Measurements from ENCODE around the gene CAMTA2. TPM values are rescaled to one million over a fixed set of nuclear protein-coding genes. Genes with fewer than 3 reads are reported as not detected.

The CAMTA2 gene
- total RNA-seq, 1 experiment from 2014 or later, result 9.2 TPM

DNA sequence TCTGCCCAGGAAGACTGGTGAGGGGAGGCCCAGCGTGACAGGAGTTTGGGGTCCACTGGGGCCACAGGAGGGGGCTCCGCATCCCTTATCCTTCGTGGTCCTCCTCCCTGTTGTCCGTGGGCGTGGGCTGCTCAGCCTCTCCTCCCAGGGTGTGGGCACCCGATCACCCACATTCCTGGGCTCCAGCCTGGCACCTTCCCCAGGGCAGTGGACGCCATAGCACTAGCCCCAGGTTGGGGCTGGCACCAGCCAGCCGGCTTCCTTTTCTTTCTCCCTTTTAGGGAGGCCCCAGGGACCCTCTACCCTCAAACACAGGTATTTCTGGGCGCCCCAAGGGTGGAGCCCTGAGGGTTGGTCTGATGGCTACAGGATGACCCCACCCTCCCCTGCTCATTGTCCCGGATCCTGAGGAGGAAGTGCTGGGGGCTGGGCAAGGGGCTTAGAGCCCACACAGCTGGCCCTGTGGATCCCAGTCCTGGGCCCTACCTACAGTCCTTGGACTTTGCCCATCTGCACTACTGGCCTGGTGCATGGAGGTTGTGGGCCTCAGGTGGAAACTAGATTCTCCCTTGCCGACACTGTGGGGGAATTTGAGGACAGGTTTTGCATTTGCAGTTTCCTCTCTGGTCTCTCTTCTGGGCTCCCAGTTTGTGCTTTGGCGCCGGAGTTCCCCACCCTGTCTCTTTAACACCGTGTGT, 11.4 kb upstream of the CAMTA2 start:
- peaks cover 25% of the 10 kb centered on the region for H3K36me3 Mint-ChIP-seq
- peak overlapping the region; percentile 58 for H3K27ac Mint-ChIP-seq
- H3K4me3 Mint-ChIP-seq, result peak overlapping the region; percentile 87
- peaks cover 16% of the 10 kb centered on the region for H3K4me1 Mint-ChIP-seq
- H3K9me3 Mint-ChIP-seq, result no peaks in the 10 kb centered on the region
- peak; percentile 10 for ATAC-seq
- ChIA-PET POLR2A (interaction anchor here (2.0 kb wide), 1 partner anchor 32 kb away, joined by 11 read pairs; the partner anchor contains the start of gene SPAG7), CTCF (interaction anchor here (1.3 to 2.3 kb wide), 4 partner anchors 11 to 63 kb away, joined by 4 to 17 read pairs (median 10); partner anchors contain the start of genes CAMTA2 and SPAG7)
- H3K27me3 Mint-ChIP-seq (ENCODE audit: low read depth), result peaks cover 24% of the 10 kb centered on the region
- peak; percentile 17 for DNase-seq (ENCODE audit: low spot score)
- peak; percentile 59; the same call in 1 of the 2 replicates for TF ChIP-seq GABPB1 (CRISPR knock-in tag; IDR thresholded peaks at IDR 0.05)
- no peak for TF ChIP-seq ZNF138 (CRISPR knock-in tag; conservative IDR thresholded peaks at IDR 0.05)
- TF ChIP-seq EMX1 (CRISPR knock-in tag; IDR thresholded peaks at IDR 0.05), result no peak

DNA sequence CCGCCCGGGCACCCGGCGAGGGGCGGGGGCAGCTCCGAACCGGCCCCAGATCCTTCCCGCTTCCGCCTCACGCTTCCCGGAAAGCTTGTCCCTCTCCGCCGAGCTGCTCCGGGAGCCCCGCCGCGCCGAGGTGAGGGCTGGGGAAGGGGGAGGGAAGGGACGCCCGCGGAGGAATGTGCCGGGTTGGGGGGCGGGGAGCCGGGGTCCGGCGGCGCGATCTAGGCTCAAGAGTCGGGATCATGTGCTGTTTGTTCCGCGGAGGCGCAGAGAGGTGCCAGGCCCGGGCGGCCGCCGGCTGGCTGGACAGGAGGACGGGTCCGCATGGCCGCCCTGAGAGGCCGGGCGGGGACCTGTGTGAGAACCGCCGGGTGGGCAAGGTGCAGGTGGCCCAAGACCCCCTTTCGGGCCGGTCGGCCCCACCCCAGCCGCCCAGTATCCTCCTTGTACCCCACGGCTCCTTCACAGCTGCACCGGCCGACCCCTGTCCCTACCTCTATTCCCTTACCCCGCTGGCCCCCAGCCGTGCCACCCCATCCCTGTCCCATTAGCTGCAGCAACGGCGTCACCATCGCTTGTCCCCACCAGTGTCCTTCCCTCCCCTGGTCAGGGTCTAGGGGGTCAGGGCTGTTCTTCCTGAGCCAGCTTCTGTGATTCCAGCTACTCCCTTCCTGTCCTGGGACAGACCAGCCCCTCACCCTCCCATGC, 10.7 kb upstream of the CAMTA2 start:
- Mint-ChIP-seq H3K36me3 (peaks cover 19% of the 10 kb centered on the region), H3K4me1 (peaks cover 16% of the 10 kb centered on the region), H3K9me3 (no peaks in the 10 kb centered on the region), H3K27ac (no peak overlapping the region), H3K27me3 (ENCODE audit: low read depth) (peaks cover 24% of the 10 kb centered on the region), H3K4me3 (peak overlapping the region; percentile 87)
- TF ChIP-seq NR1H2 (CRISPR knock-in tag; IDR thresholded peaks at IDR 0.05) (no peak), CREB1 (CRISPR knock-in tag; IDR thresholded peaks at IDR 0.05) (no peak), ZNF416 (CRISPR knock-in tag; IDR thresholded peaks at IDR 0.05) (no peak)
- TF ChIP-seq, protein P1, sequence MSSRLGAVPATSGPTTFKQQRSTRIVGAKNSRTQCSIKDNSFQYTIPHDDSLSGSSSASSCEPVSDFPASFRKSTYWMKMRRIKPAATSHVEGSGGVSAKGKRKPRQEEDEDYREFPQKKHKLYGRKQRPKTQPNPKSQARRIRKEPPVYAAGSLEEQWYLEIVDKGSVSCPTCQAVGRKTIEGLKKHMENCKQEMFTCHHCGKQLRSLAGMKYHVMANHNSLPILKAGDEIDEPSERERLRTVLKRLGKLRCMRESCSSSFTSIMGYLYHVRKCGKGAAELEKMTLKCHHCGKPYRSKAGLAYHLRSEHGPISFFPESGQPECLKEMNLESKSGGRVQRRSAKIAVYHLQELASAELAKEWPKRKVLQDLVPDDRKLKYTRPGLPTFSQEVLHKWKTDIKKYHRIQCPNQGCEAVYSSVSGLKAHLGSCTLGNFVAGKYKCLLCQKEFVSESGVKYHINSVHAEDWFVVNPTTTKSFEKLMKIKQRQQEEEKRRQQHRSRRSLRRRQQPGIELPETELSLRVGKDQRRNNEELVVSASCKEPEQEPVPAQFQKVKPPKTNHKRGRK (CRISPR knock-in tag; IDR thresholded peaks at IDR 0.05; ENCODE audit: borderline replicate concordance), result no peak
- TF ChIP-seq, protein P2, sequence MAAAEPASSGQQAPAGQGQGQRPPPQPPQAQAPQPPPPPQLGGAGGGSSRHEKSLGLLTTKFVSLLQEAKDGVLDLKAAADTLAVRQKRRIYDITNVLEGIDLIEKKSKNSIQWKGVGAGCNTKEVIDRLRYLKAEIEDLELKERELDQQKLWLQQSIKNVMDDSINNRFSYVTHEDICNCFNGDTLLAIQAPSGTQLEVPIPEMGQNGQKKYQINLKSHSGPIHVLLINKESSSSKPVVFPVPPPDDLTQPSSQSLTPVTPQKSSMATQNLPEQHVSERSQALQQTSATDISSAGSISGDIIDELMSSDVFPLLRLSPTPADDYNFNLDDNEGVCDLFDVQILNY (CRISPR knock-in tag; IDR thresholded peaks at IDR 0.05), result 0 out of 2 replicates have a peak, but pooled peaks have one; percentile 13
- TF ChIP-seq, protein P3, sequence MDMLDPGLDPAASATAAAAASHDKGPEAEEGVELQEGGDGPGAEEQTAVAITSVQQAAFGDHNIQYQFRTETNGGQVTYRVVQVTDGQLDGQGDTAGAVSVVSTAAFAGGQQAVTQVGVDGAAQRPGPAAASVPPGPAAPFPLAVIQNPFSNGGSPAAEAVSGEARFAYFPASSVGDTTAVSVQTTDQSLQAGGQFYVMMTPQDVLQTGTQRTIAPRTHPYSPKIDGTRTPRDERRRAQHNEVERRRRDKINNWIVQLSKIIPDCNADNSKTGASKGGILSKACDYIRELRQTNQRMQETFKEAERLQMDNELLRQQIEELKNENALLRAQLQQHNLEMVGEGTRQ (CRISPR knock-in tag; IDR thresholded peaks at IDR 0.05), result peak; percentile 4; the same call in 1 of the 2 replicates
- TF ChIP-seq, protein P4, sequence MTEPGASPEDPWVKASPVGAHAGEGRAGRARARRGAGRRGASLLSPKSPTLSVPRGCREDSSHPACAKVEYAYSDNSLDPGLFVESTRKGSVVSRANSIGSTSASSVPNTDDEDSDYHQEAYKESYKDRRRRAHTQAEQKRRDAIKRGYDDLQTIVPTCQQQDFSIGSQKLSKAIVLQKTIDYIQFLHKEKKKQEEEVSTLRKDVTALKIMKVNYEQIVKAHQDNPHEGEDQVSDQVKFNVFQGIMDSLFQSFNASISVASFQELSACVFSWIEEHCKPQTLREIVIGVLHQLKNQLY (CRISPR knock-in tag; IDR thresholded peaks at IDR 0.05), result no peak
- ATAC-seq, result peak; percentile 7
- peak; percentile 74 for DNase-seq (ENCODE audit: low spot score)
- ChIA-PET POLR2A (interaction anchor here (1.0 to 2.0 kb wide), 2 partner anchors 31 to 58 kb away, joined by 3 to 11 read pairs; partner anchors contain the start of genes RNF167, SLC25A11 and SPAG7), CTCF (interaction anchor here (0.9 to 2.3 kb wide), 7 partner anchors 10 to 89 kb away, joined by 3 to 17 read pairs (median 6); partner anchors contain the start of genes CAMTA2, ENO3 and SPAG7)

DNA sequence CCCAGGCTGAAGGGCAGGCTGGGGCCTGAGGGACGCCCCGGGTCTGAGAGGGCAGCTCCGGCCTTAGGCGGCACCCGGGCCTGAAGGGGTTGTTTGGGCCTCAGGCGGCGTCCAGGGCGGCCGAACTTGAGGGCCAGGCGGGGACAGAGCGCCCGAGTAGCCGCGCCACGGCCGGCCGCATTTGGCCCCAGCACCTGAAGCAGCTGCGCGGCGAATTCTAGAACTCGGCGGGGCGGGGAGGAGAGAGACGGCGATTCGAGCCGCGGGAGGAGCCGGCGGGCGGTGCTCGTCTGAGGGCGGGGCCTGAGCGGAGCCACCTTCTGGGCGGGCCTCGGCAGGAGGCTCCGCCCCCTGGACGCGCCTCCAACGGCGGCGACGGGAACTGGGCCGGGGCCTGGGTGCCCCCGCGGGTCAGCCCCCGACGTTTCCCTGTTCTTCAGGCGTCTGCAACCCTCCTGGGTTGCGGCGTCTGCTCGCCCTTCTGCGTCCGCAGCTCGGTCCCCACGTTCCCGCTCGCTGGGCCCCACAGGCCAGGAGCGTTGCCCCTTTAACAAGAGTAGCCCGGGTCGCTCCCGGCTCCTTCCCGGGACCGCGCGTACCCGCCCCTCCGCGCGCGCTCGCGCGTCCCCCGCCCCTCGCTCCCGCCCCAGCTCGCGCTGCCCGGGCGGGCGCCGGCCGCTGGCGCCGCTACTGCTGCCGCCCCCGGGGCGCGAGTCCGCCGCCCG, 10.0 kb upstream of the CAMTA2 start, which contains the start of the genes INCA1 and KIF1C:
Gene INCA1 (minus strand): TSS at position 221 of the 725 bp plus-strand sequence. CDS start 3,085 bp downstream, outside the sequence.
Gene KIF1C (plus strand): TSS at position 649 of the 725 bp plus-strand sequence. CDS start 2,297 bp downstream, outside the sequence.
- ChIA-PET CTCF (interaction anchor here (0.9 to 2.3 kb wide), 11 partner anchors 9 to 88 kb away, joined by 3 to 17 read pairs (median 5); partner anchors contain the start of genes CAMTA2, ENO3 and SPAG7), POLR2A (interaction anchor here (0.5 to 2.0 kb wide), 4 partner anchors 10 to 107 kb away, joined by 3 to 12 read pairs (median 7); partner anchors contain the start of genes CAMTA2, RNF167, SLC25A11 and SPAG7)
- peaks cover 28% of the 10 kb centered on the region for H3K27me3 Mint-ChIP-seq (ENCODE audit: low read depth)
- peaks cover 16% of the 10 kb centered on the region for H3K4me1 Mint-ChIP-seq
- peak within 1 kb of the TSS; percentile 87 for H3K4me3 Mint-ChIP-seq
- ATAC-seq, result peak; percentile 85
- peak within 1 kb of the TSS; percentile 57; the same call in 1 of the 2 replicates for H3K27ac Mint-ChIP-seq
- peak; percentile 94 for DNase-seq (ENCODE audit: low spot score)
- no peaks in the 10 kb centered on the region for H3K9me3 Mint-ChIP-seq
- peaks cover 18% of the 10 kb centered on the region for H3K36me3 Mint-ChIP-seq
- peak; percentile 14; the same call in 1 of the 2 replicates for TF ChIP-seq ETV6 (CRISPR knock-in tag; IDR thresholded peaks at IDR 0.05)
- no peak for TF ChIP-seq NFATC4 (CRISPR knock-in tag; IDR thresholded peaks at IDR 0.05)
- TF ChIP-seq ZBTB21 (CRISPR knock-in tag; IDR thresholded peaks at IDR 0.05; ENCODE audit: borderline replicate concordance), result 0 out of 2 replicates have a peak, but pooled peaks have one; percentile 34
- TF ChIP-seq, protein P5, sequence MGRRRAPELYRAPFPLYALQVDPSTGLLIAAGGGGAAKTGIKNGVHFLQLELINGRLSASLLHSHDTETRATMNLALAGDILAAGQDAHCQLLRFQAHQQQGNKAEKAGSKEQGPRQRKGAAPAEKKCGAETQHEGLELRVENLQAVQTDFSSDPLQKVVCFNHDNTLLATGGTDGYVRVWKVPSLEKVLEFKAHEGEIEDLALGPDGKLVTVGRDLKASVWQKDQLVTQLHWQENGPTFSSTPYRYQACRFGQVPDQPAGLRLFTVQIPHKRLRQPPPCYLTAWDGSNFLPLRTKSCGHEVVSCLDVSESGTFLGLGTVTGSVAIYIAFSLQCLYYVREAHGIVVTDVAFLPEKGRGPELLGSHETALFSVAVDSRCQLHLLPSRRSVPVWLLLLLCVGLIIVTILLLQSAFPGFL (CRISPR knock-in tag; IDR thresholded peaks at IDR 0.05; ENCODE audit: borderline replicate concordance), result no peak
- no peak for TF ChIP-seq NFE2L1 (CRISPR knock-in tag; IDR thresholded peaks at IDR 0.05)
- TF ChIP-seq ZNF138 (CRISPR knock-in tag; conservative IDR thresholded peaks at IDR 0.05), result peak; percentile 89; the same call in 1 of the 2 replicates
- TF ChIP-seq NR3C1 (CRISPR knock-in tag; conservative IDR thresholded peaks at IDR 0.05; ENCODE audit: low read depth), result 0 out of 2 replicates have a peak, but pooled peaks have one; percentile 38
- TF ChIP-seq ZNF671 (CRISPR knock-in tag; IDR thresholded peaks at IDR 0.05), result no peak
- TF ChIP-seq, protein P3 (CRISPR knock-in tag; IDR thresholded peaks at IDR 0.05), result no peak
- TF ChIP-seq, protein P2 (CRISPR knock-in tag; IDR thresholded peaks at IDR 0.05), result peak; percentile 38; the same call in 1 of the 2 replicates
- TF ChIP-seq SP1 (CRISPR knock-in tag; conservative IDR thresholded peaks at IDR 0.05), result peak; percentile 78
- TF ChIP-seq GTF2I (CRISPR knock-in tag; conservative IDR thresholded peaks at IDR 0.05), result no peak
- TF ChIP-seq TCF7 (CRISPR knock-in tag; IDR thresholded peaks at IDR 0.05; ENCODE audit: low read depth), result no peak
